Putamen (tissue), 1 donor: ENCODE measurements around the gene SLC22A17.
"Not testable (repeated sequence)": the region's sequence is repeated elsewhere in the genome, so short reads cannot be mapped to it uniquely, and the experiment has no call there.

Source experiments
- DNase-seq: peaks from one replicate; pipeline ENCODE4 v3.0.0-alpha.2; 2016; ENCODE audit warnings: low spot score

SLC22A17 gene

DNA sequence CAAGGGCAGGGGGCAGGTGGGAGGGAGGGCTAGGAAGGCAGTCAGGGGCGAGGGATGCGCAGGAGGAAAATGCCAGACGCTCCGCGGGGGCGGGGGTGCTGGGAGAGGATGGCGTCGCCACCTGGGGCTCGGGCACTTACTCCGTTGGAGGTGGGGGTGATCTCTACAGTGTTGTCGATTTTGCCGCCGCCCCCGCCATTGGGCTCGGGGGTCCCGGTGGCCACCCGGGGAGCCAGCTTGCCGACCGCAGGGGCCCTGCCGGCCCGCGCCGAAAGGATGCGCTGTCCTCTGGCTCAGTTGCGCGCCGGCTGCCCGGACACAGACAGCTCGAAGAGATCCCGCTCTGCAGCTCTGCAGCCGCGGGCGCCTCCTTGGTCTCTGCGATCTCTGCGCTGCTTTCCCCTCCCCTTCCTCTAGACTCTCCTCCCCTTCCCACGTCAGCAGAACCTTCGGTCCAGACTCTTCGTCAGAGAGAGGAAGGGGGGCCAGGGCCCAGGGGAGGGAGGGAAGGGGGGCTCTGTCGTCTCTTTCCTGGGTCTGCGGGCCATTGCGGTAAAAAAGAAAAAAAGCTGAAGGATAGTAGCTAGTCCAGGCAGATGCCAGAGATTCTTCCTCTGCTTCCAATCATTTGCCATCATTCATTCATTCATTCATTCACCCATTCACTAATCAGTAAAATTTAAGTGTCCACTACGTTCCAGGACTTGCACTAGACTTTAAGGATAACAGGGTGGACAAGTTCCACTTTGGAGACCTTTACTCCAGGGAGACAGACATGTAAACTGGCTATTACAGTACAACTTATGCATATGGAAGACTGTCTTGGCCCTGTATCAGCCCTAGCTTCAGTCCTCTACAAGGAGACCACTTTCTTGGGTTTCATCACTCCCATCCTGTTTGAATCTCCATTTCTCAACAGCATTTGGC lies at the start of gene SLC22A17:
Gene SLC22A17 (minus strand): TSS at position 382 of the 927 bp plus-strand sequence.
- peak; percentile 95 for DNase-seq

DNA sequence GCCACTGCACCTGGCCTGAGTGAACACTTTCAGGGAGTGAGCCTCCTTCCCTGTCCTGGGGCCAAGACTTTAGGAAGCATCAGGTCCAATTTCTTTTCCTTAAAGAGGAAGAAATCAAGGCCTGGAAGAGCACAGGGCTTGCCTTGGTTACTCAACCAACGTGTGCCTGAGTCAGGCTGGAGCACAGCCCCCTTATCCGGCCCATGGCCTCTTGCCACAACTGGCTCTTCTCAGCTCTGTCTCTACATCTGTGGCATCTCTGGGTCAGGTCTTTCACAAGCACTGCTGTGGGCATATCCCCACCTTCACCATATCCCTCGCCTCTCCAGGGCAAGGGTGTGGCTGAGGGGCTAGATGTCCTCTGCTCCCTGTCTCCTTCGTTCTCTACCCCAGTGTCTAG lies 48.6 kb upstream of the SLC22A17 start:
- DNase-seq = no peak

- DNase-seq = not testable (repeated sequence)
Measured at GRCh38 chr14:23400496-23401149, 47.9 kb upstream of the SLC22A17 start.

DNA sequence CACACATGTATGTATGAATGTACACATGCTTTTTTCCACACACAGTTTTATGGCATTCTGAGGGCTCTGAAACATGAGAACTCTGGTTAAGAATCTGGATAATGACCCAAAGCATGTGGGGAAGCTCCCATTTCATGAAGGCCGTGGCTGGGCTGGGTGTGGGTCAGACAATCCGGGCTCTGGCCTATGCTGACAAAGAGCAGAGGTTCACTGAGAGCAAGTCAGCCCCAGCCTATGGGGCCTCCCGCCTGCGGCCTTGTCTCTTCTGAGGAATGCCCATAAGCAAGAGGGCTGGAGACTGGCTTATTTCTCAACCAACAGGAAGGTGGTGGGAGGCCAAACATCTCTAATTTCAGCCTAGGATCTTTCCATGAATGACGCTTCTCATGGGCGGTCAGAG lies 46.9 kb upstream of the SLC22A17 start:
- no peak for DNase-seq

GRCh38 chr14:23399136-23399535 lies 46.4 kb upstream of the SLC22A17 start:
- no peak for DNase-seq

DNA sequence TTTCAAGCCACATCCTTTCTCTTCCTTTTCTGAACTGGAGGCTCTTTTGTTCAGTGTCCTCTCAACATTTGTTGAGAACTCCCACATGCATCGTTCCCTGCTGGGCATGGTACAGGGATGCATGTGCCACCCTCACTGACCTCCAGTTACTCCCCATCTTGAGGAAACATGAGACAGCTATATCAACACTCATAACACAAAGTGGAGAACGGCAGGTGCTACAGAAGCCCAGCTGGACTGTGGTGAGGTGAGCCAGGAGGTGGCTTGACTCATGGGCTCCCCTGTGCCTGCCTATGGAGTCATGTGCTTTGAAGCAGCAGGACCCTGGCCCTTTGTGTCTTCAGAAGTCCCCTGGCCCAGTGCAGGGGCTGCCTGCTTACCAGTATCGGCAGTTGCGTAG lies 45.7 kb upstream of the SLC22A17 start:
- DNase-seq = no peak

GRCh38 chr14:23396781-23397407 lies 44.2 kb upstream of the SLC22A17 start:
- DNase-seq = no peak

GRCh38 chr14:23396126-23396525 lies 43.4 kb upstream of the SLC22A17 start:
- no peak for DNase-seq

- DNase-seq = no peak
Measured at GRCh38 chr14:23392613-23393012, 39.9 kb upstream of the SLC22A17 start.

- not testable (repeated sequence) for DNase-seq
Measured at GRCh38 chr14:23389871-23390270, 37.2 kb upstream of the SLC22A17 start.

DNA sequence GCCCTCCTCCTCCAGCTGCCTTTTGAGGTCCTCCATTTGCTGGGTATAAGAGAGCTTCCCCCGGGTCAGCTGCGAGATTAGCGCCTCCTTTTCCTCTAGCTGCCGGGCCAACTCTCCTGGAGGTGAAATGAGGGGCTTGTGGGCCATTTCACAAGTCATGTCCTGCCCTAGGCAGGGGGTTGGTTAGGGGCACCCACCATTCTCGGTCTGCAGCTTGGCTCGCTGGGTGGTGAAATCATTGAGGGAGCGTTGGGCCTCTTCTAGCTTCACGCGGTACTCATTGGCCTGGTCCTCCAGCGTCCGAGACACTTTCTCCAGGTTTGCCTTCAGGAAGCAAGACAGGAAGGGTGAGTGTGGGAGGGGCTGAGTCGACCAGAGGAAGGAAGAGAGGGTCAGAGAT lies 36.7 kb upstream of the SLC22A17 start:
- DNase-seq = no peak

GRCh38 chr14:23388996-23389395 lies 36.3 kb upstream of the SLC22A17 start:
- DNase-seq = no peak

- no peak for DNase-seq
Measured at GRCh38 chr14:23387916-23388882, 35.5 kb upstream of the SLC22A17 start.

GRCh38 chr14:23386999-23387398 lies 34.3 kb upstream of the SLC22A17 start:
- DNase-seq = no peak

GRCh38 chr14:23386266-23386657 lies 33.6 kb upstream of the SLC22A17 start:
- not testable (repeated sequence) for DNase-seq

- DNase-seq = no peak
Measured at GRCh38 chr14:23385642-23386265, 33.1 kb upstream of the SLC22A17 start.

DNA sequence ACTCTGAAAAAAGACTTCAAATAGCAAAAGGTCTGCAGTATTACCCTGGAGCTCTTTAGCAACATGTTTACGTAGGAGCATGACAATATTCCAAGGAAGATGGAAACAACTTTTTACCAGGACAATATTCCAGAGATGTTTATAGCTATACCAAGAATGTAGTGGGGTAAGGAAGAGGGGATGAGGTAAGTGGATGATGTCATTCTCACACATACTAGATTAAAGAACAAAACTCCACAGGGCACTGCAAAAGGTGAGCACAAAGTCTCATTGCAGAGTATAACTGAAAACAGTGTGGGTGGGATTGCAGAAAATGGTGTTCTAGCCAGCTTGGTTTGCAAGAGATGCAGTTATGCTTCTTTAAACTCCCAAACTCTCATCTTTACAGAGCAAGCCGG lies 32.6 kb upstream of the SLC22A17 start:
- no peak for DNase-seq

DNA sequence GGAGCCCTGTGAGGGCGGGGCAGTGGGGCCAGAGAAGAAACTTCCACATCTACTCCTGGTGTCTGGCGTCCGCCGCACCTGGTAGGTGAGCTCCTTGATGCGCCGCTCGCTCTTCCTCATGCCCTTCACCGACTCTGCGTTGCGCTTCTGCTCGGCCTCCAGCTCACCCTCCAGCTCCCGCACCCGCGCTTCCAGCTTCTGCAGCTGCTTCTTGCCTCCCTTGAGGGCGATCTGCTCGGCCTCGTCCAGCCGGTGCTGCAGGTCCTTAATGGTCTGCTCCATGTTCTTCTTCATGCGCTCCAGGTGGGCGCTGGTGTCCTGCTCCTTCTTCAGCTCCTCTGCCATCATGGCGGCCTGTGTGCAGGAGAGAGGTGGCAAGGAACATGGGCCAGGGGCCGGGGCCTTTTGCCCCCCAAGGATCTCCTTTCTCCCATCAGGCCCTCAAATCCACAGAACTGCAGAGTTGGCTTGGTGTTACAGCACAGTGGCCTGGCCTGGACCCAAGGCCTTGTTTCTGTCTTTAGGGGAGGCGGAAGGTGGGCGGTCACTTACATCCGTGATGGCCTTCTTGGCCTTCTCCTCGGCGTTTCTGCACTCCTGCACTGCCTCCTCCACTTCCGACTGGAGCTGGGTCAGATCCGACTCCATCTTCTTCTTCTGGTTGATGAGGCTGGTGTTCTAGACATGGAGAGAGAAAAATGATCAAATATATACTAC lies 31.8 kb upstream of the SLC22A17 start:
- DNase-seq = no peak

- no peak for DNase-seq
Measured at GRCh38 chr14:23382731-23383440, 30.2 kb upstream of the SLC22A17 start.

DNA sequence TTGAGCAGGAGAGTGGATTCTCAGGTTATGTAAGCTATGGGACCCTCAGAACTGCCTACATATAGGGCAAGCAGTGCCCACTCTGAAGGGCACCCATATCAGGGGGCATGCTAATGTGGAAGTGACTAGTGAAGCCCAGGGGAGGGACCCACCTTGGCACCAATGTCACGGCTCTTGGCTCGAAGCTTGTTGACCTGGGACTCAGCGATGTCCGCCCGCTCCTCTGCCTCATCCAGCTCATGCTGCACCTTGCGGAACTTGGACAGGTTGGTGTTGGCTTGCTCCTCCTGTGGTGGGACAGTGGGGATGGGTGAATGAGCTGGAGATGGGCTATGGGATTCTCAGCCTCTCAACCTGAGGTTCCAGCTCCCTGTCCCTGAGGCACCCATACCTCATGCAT lies 29.6 kb upstream of the SLC22A17 start:
- no peak for DNase-seq
